Kidney (tissue), 14 donors: Measurements from ENCODE around the gene ACP7. TPM values are rescaled to one million over a fixed set of nuclear protein-coding genes. Genes with fewer than 3 reads are reported as not detected.

Experiments
- DNase-seq, 5 donors: peaks; one replicate each; pipeline ENCODE4 v3.0.0-alpha.2; 2013 to 2020
- FAIRE-seq: peaks from 2 replicates; lab custom pipeline; 2012; peaks lifted over from hg19 to GRCh38; lab: Jason Lieb, UNC
- H3K27ac ChIP-seq, 2 donors: one replicate each; pipeline ENCODE4 v1.7.0; 2013; ENCODE audit warnings: low read depth in 2 of 2, low read length in 2 of 2, inconsistent platforms in 1 of 2
- H3K27me3 ChIP-seq: one replicate; pipeline ENCODE4 v1.7.1; 2013; ENCODE audit warnings: low read length, inconsistent platforms; ENCODE audit not compliant: control insufficient read depth, insufficient read depth
- H3K36me3 ChIP-seq, 3 donors: one replicate each; pipeline versions ENCODE4 v1.7.0 to v1.7.1; 2013; ENCODE audit warnings: low read length in 3 of 3, control low read depth in 1 of 3, inconsistent platforms in 1 of 3; ENCODE audit not compliant: insufficient read depth in 3 of 3, control insufficient read depth in 2 of 3
- H3K4me1 ChIP-seq, 3 donors: one replicate each; pipeline versions ENCODE4 v1.7.0 to v1.7.1; 2013; ENCODE audit warnings: low read length in 3 of 3, inconsistent platforms in 1 of 3, low read depth in 1 of 3; ENCODE audit not compliant: control insufficient read depth in 2 of 3, insufficient read depth in 2 of 3
- H3K4me3 ChIP-seq, 3 donors: one replicate each; pipeline versions ENCODE4 v1.7.0 to v1.8.1; 2013; ENCODE audit warnings: low read length in 3 of 3, control low read depth in 1 of 3, inconsistent platforms in 1 of 3
- H3K9ac ChIP-seq, 3 donors: one replicate each; pipeline versions ENCODE4 v1.7.0 to v1.7.1; 2013; ENCODE audit warnings: low read length in 3 of 3, control low read depth in 1 of 3, inconsistent platforms in 1 of 3
- H3K9me3 ChIP-seq, 3 donors: one replicate each; pipeline versions ENCODE4 v1.7.0 to v1.7.1; 2013; ENCODE audit warnings: low read length in 3 of 3, control low read depth in 1 of 3, inconsistent platforms in 1 of 3; ENCODE audit not compliant: control insufficient read depth in 2 of 3, insufficient read depth in 1 of 3
- CTCF ChIP-seq: IDR thresholded peaks from 3 replicates; pipeline ENCODE4 v1.5.1; 2012; ENCODE audit warnings: mild to moderate bottlenecking, moderate library complexity, borderline replicate concordance; ENCODE audit not compliant: insufficient read depth; ENCODE audit errors: extremely low read depth
- intact Hi-C: fragments of 100-400 bp; cut with DNase I; formaldehyde crosslinking; loops from one replicate; pipeline ENCODE4 v1.11.1; 2022
- polyA plus RNA-seq: library from polyadenylated mRNA; stranded (reverse); fragments of 350-450 nt; fragmentation: Illumina TruSeq; extraction: RNeasy Lipid Tissue Mini Kit (QIAGEN cat#74804); gene quantifications from one replicate; pipeline ENCODE4 v1.2.3, GENCODE V29; 2014; ENCODE audit warnings: low read depth, low replicate concordance; ENCODE audit not compliant: insufficient read depth
- total RNA-seq: library from RNA; stranded (reverse); fragmentation: NEBNext Ultra II Directional; extraction: Animal tissue kit (Norgen Biotek cat#: 25700); gene quantifications from one replicate; pipeline ENCODE4 v1.2.1, GENCODE V29; 2021
- donor health status: control.
- donor health status: control.
- donor health status: control.
- donor health status: control.
- donor health status: control.
- donor health status: DM: yes; HTN: yes; CAD: no.
- donor health status: Normal renal cell carcinoma (clear cell type).

Gene ACP7
- total and polyA plus RNA-seq, 2 donors from 2014 or later, result 0.13 TPM; not detected in 1

- no peak for TF ChIP-seq CTCF
- no peak overlapping the region for H3K9ac ChIP-seq
- no peak overlapping the region for H3K27ac ChIP-seq
- H3K4me1 ChIP-seq, result no peaks in the 10 kb centered on the region
- no peaks in the 10 kb centered on the region for H3K27me3 ChIP-seq
- DNase-seq, result no peak
- H3K36me3 ChIP-seq, result no peaks in the 10 kb centered on the region
- no peak for FAIRE-seq
- intact Hi-C loops, result no loop called here
- no peaks in the 10 kb centered on the region for H3K9me3 ChIP-seq
- H3K4me3 ChIP-seq, result no peak overlapping the region
These were observed 9.2 kb upstream of the ACP7 start for GRCh38 chr19:39074942-39075341.

GRCh38 chr19:39077323-39077722 is 6.8 kb upstream of the ACP7 start:
- intact Hi-C loops, result no loop called here
- no peaks in the 10 kb centered on the region for H3K27me3 ChIP-seq
- no peaks in the 10 kb centered on the region for H3K4me1 ChIP-seq
- no peak for TF ChIP-seq CTCF
- H3K4me3 ChIP-seq, result no peak overlapping the region
- no peaks in the 10 kb centered on the region for H3K9me3 ChIP-seq
- H3K27ac ChIP-seq, result no peak overlapping the region
- DNase-seq (no peak), FAIRE-seq (no peak)
- H3K9ac ChIP-seq, result no peak overlapping the region
- no peaks in the 10 kb centered on the region for H3K36me3 ChIP-seq

- TF ChIP-seq CTCF, result no peak
- DNase-seq (no peak), FAIRE-seq (no peak)
- H3K9ac ChIP-seq, result no peak overlapping the region
- no peaks in the 10 kb centered on the region for H3K27me3 ChIP-seq
- H3K4me3 ChIP-seq, result no peak overlapping the region
- intact Hi-C loops, result no loop called here
- H3K4me1 ChIP-seq, result no peaks in the 10 kb centered on the region
- no peaks in the 10 kb centered on the region for H3K9me3 ChIP-seq
- H3K27ac ChIP-seq, result no peak overlapping the region
- no peaks in the 10 kb centered on the region for H3K36me3 ChIP-seq
These were observed 5.5 kb upstream of the ACP7 start for GRCh38 chr19:39078436-39079200.

GRCh38 chr19:39080431-39080830 is 3.7 kb upstream of the ACP7 start:
- Histone ChIP-seq H3K4me1 (no peaks in the 10 kb centered on the region), H3K36me3 (no peaks in the 10 kb centered on the region), H3K4me3 (no peak overlapping the region), H3K27ac (no peak overlapping the region), H3K9me3 (no peaks in the 10 kb centered on the region), H3K9ac (no peak overlapping the region), H3K27me3 (peaks cover 8% of the 10 kb centered on the region)
- no peak for TF ChIP-seq CTCF
- intact Hi-C loops, result no loop called here
- DNase-seq (no peak), FAIRE-seq (no peak)
